H9 (cell line): Measurements from ENCODE around the gene COQ8A. TPM values are rescaled to one million over a fixed set of nuclear protein-coding genes. Genes with fewer than 3 reads are reported as not detected.

Experiments
- DNase-seq: peaks from one replicate; pipeline ENCODE4 v3.0.0-alpha.2; 2017
- H2AFZ ChIP-seq: one replicate; pipeline ENCODE4 v1.6.1; 2013; ENCODE audit warnings: mild to moderate bottlenecking, low read length, control low read depth, moderate library complexity
- H2AK5ac ChIP-seq: 2 replicates; pipeline ENCODE4 v1.6.1; 2013; ENCODE audit warnings: low read length, control low read depth, mixed read lengths; ENCODE audit not compliant: insufficient read length
- H2BK120ac ChIP-seq: one replicate; pipeline ENCODE4 v1.6.1; 2013; ENCODE audit warnings: low read depth, mild to moderate bottlenecking, low read length, control low read depth, inconsistent platforms; ENCODE audit not compliant: poor library complexity, severe bottlenecking
- H2BK12ac ChIP-seq: 2 replicates; pipeline ENCODE4 v1.6.1; 2013; ENCODE audit warnings: low read length, control low read depth, mixed read lengths, low read depth; ENCODE audit not compliant: insufficient read length
- H2BK15ac ChIP-seq: 2 replicates; pipeline ENCODE4 v1.6.1; 2013; ENCODE audit warnings: low read depth, low read length, control low read depth
- H2BK20ac ChIP-seq: one replicate; pipeline ENCODE4 v1.6.1; 2013; ENCODE audit warnings: low read depth, mild to moderate bottlenecking, low read length, control low read depth, inconsistent platforms; ENCODE audit not compliant: poor library complexity, severe bottlenecking
- H2BK5ac ChIP-seq: 2 replicates; pipeline ENCODE4 v1.6.1; 2013; ENCODE audit warnings: low read length, control low read depth, mixed read lengths; ENCODE audit not compliant: insufficient read length
- H3K14ac ChIP-seq: 2 replicates; pipeline ENCODE4 v1.6.1; 2013; ENCODE audit warnings: low read length, control low read depth; ENCODE audit not compliant: insufficient read depth
- H3K18ac ChIP-seq: 2 replicates; pipeline ENCODE4 v1.6.1; 2013; ENCODE audit warnings: low read depth, mild to moderate bottlenecking, mixed read lengths, low read length, control low read depth; ENCODE audit not compliant: insufficient read length
- H3K23ac ChIP-seq: 2 replicates; pipeline ENCODE4 v1.6.1; 2013; ENCODE audit warnings: low read length, control low read depth, mixed read lengths, low read depth; ENCODE audit not compliant: insufficient read length
- H3K23me2 ChIP-seq: 2 replicates; pipeline ENCODE4 v1.6.1; 2013; ENCODE audit warnings: low read depth, mild to moderate bottlenecking, mixed read lengths, low read length, control low read depth; ENCODE audit not compliant: insufficient read length, poor library complexity, severe bottlenecking
- H3K27ac ChIP-seq: 2 replicates; pipeline ENCODE4 v1.5.1; 2013; ENCODE audit warnings: low read length, control low read depth, mixed read lengths, low read depth; ENCODE audit not compliant: insufficient read length
- H3K27me3 ChIP-seq: 2 replicates; pipeline ENCODE4 v1.6.1; 2013; ENCODE audit warnings: low read length, control low read depth, inconsistent platforms; ENCODE audit not compliant: insufficient read depth
- H3K4ac ChIP-seq: 2 replicates; pipeline ENCODE4 v1.6.1; 2013; ENCODE audit warnings: low read depth, mild to moderate bottlenecking, control low read depth, inconsistent platforms, low read length, moderate library complexity
- H3K4me1 ChIP-seq: 2 replicates; pipeline ENCODE4 v1.6.1; 2013; ENCODE audit warnings: low read length, control low read depth, inconsistent platforms; ENCODE audit not compliant: insufficient read depth
- H3K4me2 ChIP-seq: 2 replicates; pipeline ENCODE4 v1.6.1; 2013; ENCODE audit warnings: low read length, control low read depth, mixed read lengths; ENCODE audit not compliant: insufficient read length, insufficient read depth
- H3K56ac ChIP-seq: 2 replicates; pipeline ENCODE4 v1.6.1; 2013; ENCODE audit warnings: low read depth, mild to moderate bottlenecking, mixed read lengths, low read length, control low read depth; ENCODE audit not compliant: insufficient read length
- H3K79me1 ChIP-seq: 2 replicates; pipeline ENCODE4 v1.6.1; 2013; ENCODE audit warnings: low read depth, mild to moderate bottlenecking, moderate library complexity, low read length, control low read depth, inconsistent platforms; ENCODE audit not compliant: insufficient read depth, poor library complexity, severe bottlenecking
- H3K79me2 ChIP-seq: 2 replicates; pipeline ENCODE4 v1.6.1; 2013; ENCODE audit warnings: low read length, control low read depth, inconsistent platforms; ENCODE audit not compliant: insufficient read depth
- H3K9ac ChIP-seq: 2 replicates; pipeline ENCODE4 v1.6.1; 2013; ENCODE audit warnings: low read length, control low read depth, mixed read lengths; ENCODE audit not compliant: insufficient read length; ENCODE audit errors: extremely low read depth
- H3K9me3 ChIP-seq: one replicate; pipeline ENCODE4 v1.6.1; 2013; ENCODE audit warnings: low read depth, low read length, inconsistent platforms; ENCODE audit not compliant: control insufficient read depth
- H3T11ph ChIP-seq: one replicate; pipeline ENCODE4 v1.6.1; 2013; ENCODE audit warnings: mild to moderate bottlenecking, low read length, control low read depth, inconsistent platforms
- H4K20me1 ChIP-seq: one replicate; pipeline ENCODE4 v1.6.1; 2013; ENCODE audit not compliant: control insufficient read depth, insufficient read length, insufficient read depth
- H4K5ac ChIP-seq: 2 replicates; pipeline ENCODE4 v1.6.1; 2013; ENCODE audit warnings: low read depth, mild to moderate bottlenecking, mixed read lengths, low read length, control low read depth; ENCODE audit not compliant: insufficient read length
- H4K8ac ChIP-seq: replicated peaks from 2 replicates; pipeline ENCODE4 v1.6.1; 2013; ENCODE audit warnings: low read length, control low read depth, mixed read lengths, low read depth; ENCODE audit not compliant: insufficient read length
- H4K91ac ChIP-seq: 2 replicates; pipeline ENCODE4 v1.6.1; 2013; ENCODE audit warnings: low read depth, mild to moderate bottlenecking, moderate library complexity, mixed read lengths, low read length, control low read depth; ENCODE audit not compliant: insufficient read length
- H3K27ac Mint-ChIP-seq, 3 experiments: 2 replicates in 2 of 3; 3 replicates in 1 of 3; pipeline ENCODE4 v1.8.0; 2020 to 2021; ENCODE audit warnings: mixed read lengths in 3 of 3, mild to moderate bottlenecking in 1 of 3, moderate library complexity in 1 of 3
- H3K27me3 Mint-ChIP-seq: 2 replicates; pipeline ENCODE4 v1.8.0; 2021; ENCODE audit warnings: low read depth, mild to moderate bottlenecking, moderate library complexity, mixed read lengths
- H3K36me3 Mint-ChIP-seq, 3 experiments: 2 replicates in 2 of 3; 3 replicates in 1 of 3; pipeline ENCODE4 v1.8.0; 2020 to 2021; ENCODE audit warnings: low read depth in 3 of 3, mixed read lengths in 3 of 3; ENCODE audit not compliant: insufficient read depth in 1 of 3
- H3K4me1 Mint-ChIP-seq, 2 experiments: 2 replicates each; pipeline ENCODE4 v1.8.0; 2020; ENCODE audit warnings: mixed read lengths in 2 of 2
- H3K4me3 Mint-ChIP-seq, 2 experiments: 2 replicates in 1 of 2; 3 replicates in 1 of 2; pipeline ENCODE4 v1.8.0; 2020 to 2021; ENCODE audit warnings: mild to moderate bottlenecking in 2 of 2, mixed read lengths in 2 of 2, moderate library complexity in 1 of 2
- H3K9me3 Mint-ChIP-seq, 2 experiments: 2 replicates in 1 of 2; 3 replicates in 1 of 2; pipeline ENCODE4 v1.8.0; 2020; ENCODE audit warnings: mild to moderate bottlenecking in 2 of 2, mixed read lengths in 2 of 2, moderate library complexity in 1 of 2
- WGBS: extraction: QIAGEN DNeasy Blood & Tissue Kit; methylation state at CpG from one replicate; pipeline ENCODE4 v1.1.7; 2013; ENCODE audit warnings: missing lambda C conversion rate, low lambda C conversion rate, mixed read lengths; ENCODE audit not compliant: insufficient read length; ENCODE audit errors: extremely low coverage; 5-methylcytosine and 5-hydroxymethylcytosine counted together
- total RNA-seq: library from RNA; stranded (reverse); gene quantifications from 2 replicates; pipeline ENCODE4 v1.2.1, GENCODE V29; 2021
- TF ChIP-seq, protein P1 (sequence below): fragments of 200-600 bp; sonication (generic); conservative IDR thresholded peaks from 3 replicates; pipeline ENCODE4 v1.8.0; 2021; ENCODE audit warnings: antibody characterized with exemption, mild to moderate bottlenecking

COQ8A gene
- total RNA-seq, 1 experiment from 2014 or later: 26.0 TPM

DNA sequence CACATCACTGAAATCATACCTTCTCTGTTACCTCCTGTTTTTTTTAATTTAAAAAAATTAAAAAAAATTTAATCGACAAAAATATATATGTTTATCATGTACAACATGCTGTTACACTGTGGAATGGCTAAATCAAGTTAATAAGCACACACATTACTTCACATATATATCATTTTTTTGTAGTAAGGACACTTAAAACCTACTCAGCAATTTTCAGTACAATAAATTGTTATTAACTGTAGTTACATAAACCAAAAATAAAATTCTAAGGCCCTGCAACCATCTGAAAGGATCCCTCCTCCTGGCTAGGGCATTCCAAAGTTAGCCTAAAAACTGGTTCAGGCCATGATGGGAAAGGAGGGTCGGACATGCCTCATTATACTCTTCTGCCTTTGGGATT is 23.6 kb upstream of the COQ8A start:
- H3K79me2 ChIP-seq: no peaks in the 10 kb centered on the region; the same call in 1 of the 2 replicates
- no peaks in the 10 kb centered on the region for H3K27me3 ChIP-seq
- no peaks in the 10 kb centered on the region for H3K23me2 ChIP-seq
- no peak overlapping the region for H4K8ac ChIP-seq
- H3K4me2 ChIP-seq: no peak overlapping the region
- H3T11ph ChIP-seq: no peak overlapping the region
- no peak overlapping the region for H2BK15ac ChIP-seq
- DNase-seq: no peak
- H3K9me3 Mint-ChIP-seq: no peaks in the 10 kb centered on the region
- no peak overlapping the region for H3K18ac ChIP-seq
- no peaks in the 10 kb centered on the region for H3K27me3 Mint-ChIP-seq
- H3K36me3 Mint-ChIP-seq: no peaks in the 10 kb centered on the region; a peak in 2 of 7 replicates
- H2BK5ac ChIP-seq: no peak overlapping the region
- no peak overlapping the region for H4K5ac ChIP-seq
- H3K27ac ChIP-seq: no peak overlapping the region
- 100% methylated on average over 1 of the region's 2 CpGs for WGBS
- H3K56ac ChIP-seq: no peak overlapping the region
- H2AFZ ChIP-seq: no peak overlapping the region
- no peak overlapping the region for H3K23ac ChIP-seq
- H3K9ac ChIP-seq: no peak overlapping the region
- H3K14ac ChIP-seq: no peak overlapping the region
- no peak overlapping the region for H2BK20ac ChIP-seq
- no peak overlapping the region for H2BK12ac ChIP-seq
- H4K91ac ChIP-seq: no peak overlapping the region
- no peak overlapping the region for H2AK5ac ChIP-seq
- no peak overlapping the region for H3K4ac ChIP-seq
- no peak overlapping the region for H2BK120ac ChIP-seq
- no peak overlapping the region for H3K4me3 Mint-ChIP-seq
- TF ChIP-seq, protein P1, sequence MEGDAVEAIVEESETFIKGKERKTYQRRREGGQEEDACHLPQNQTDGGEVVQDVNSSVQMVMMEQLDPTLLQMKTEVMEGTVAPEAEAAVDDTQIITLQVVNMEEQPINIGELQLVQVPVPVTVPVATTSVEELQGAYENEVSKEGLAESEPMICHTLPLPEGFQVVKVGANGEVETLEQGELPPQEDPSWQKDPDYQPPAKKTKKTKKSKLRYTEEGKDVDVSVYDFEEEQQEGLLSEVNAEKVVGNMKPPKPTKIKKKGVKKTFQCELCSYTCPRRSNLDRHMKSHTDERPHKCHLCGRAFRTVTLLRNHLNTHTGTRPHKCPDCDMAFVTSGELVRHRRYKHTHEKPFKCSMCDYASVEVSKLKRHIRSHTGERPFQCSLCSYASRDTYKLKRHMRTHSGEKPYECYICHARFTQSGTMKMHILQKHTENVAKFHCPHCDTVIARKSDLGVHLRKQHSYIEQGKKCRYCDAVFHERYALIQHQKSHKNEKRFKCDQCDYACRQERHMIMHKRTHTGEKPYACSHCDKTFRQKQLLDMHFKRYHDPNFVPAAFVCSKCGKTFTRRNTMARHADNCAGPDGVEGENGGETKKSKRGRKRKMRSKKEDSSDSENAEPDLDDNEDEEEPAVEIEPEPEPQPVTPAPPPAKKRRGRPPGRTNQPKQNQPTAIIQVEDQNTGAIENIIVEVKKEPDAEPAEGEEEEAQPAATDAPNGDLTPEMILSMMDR: no peak
- H4K20me1 ChIP-seq: no peaks in the 10 kb centered on the region
- H3K4me1 ChIP-seq: no peaks in the 10 kb centered on the region; the same call in 1 of the 2 replicates
- no peaks in the 10 kb centered on the region for H3K4me1 Mint-ChIP-seq
- H3K9me3 ChIP-seq: no peaks in the 10 kb centered on the region
- no peaks in the 10 kb centered on the region for H3K79me1 ChIP-seq
- no peak overlapping the region for H3K27ac Mint-ChIP-seq
